Mesenchymal stem cell (in vitro differentiated cells and primary cell): ENCODE results near the gene MPPED2.

Experiments used
- DNase-seq: peaks from one replicate; pipeline ENCODE4 v3.0.0-alpha.2; 2013
- H2AFZ ChIP-seq: one replicate; pipeline ENCODE4 v1.6.1; 2013; ENCODE audit warnings: low read depth, mild to moderate bottlenecking, control low read depth, inconsistent platforms, low read length, moderate library complexity
- H2AK5ac ChIP-seq: 2 replicates; pipeline ENCODE4 v1.6.1; 2013; ENCODE audit warnings: low read length, moderate library complexity, mild to moderate bottlenecking, inconsistent platforms; ENCODE audit not compliant: severe bottlenecking
- H2BK120ac ChIP-seq: one replicate; pipeline ENCODE4 v1.6.1; 2013; ENCODE audit warnings: low read depth, mild to moderate bottlenecking, inconsistent platforms, low read length, moderate library complexity
- H2BK12ac ChIP-seq, 2 experiments: one replicate each; pipeline ENCODE4 v1.6.1; 2013; ENCODE audit warnings: inconsistent platforms in 2 of 2, low read length in 2 of 2, mild to moderate bottlenecking in 2 of 2, moderate library complexity in 2 of 2, control low read depth in 1 of 2
- H2BK15ac ChIP-seq: one replicate; pipeline ENCODE4 v1.6.1; 2013; ENCODE audit warnings: mild to moderate bottlenecking, low read depth, inconsistent platforms; ENCODE audit not compliant: poor library complexity, severe bottlenecking
- H2BK5ac ChIP-seq: 2 replicates; pipeline ENCODE4 v1.6.1; 2013; ENCODE audit warnings: low read depth, mild to moderate bottlenecking, low read length, control low read depth, inconsistent platforms; ENCODE audit not compliant: poor library complexity, severe bottlenecking
- H3K14ac ChIP-seq, 2 experiments: one replicate each; pipeline ENCODE4 v1.6.1; 2013; ENCODE audit warnings: inconsistent platforms in 2 of 2, low read length in 2 of 2, control low read depth in 1 of 2, mild to moderate bottlenecking in 1 of 2, moderate library complexity in 1 of 2
- H3K18ac ChIP-seq, 2 experiments: one replicate each; pipeline ENCODE4 v1.6.1; 2013; ENCODE audit warnings: inconsistent platforms in 2 of 2, low read length in 2 of 2, control low read depth in 1 of 2, low read depth in 1 of 2, mild to moderate bottlenecking in 1 of 2
- H3K23ac ChIP-seq, 2 experiments: one replicate each; pipeline ENCODE4 v1.6.1; 2013; ENCODE audit warnings: inconsistent platforms in 2 of 2, low read length in 2 of 2, mild to moderate bottlenecking in 2 of 2, moderate library complexity in 2 of 2, control low read depth in 1 of 2
- H3K27ac ChIP-seq: 2 replicates; pipeline ENCODE4 v1.5.1; 2013; ENCODE audit warnings: mild to moderate bottlenecking, moderate library complexity, low read length, control low read depth, inconsistent platforms; ENCODE audit not compliant: poor library complexity, severe bottlenecking
- H3K27me3 ChIP-seq, 2 experiments: 2 replicates each; pipeline versions ENCODE4 v1.6.1 to v1.7.0; 2013; ENCODE audit warnings: low read length in 2 of 2, mild to moderate bottlenecking in 2 of 2, moderate library complexity in 2 of 2, control low read depth in 1 of 2, inconsistent platforms in 1 of 2; ENCODE audit not compliant: control insufficient read depth in 1 of 2, insufficient read depth in 1 of 2
- H3K36me3 ChIP-seq, 2 experiments: 2 replicates each; pipeline versions ENCODE4 v1.6.1 to v1.7.0; 2013; ENCODE audit warnings: low read length in 2 of 2, control low read depth in 1 of 2, inconsistent platforms in 1 of 2, low read depth in 1 of 2, mild to moderate bottlenecking in 1 of 2; ENCODE audit not compliant: insufficient read depth in 2 of 2, control insufficient read depth in 1 of 2
- H3K4ac ChIP-seq, 2 experiments: one replicate each; pipeline ENCODE4 v1.6.1; 2013; ENCODE audit warnings: inconsistent platforms in 2 of 2, low read length in 2 of 2, mild to moderate bottlenecking in 2 of 2, moderate library complexity in 2 of 2, control low read depth in 1 of 2, low read depth in 1 of 2
- H3K4me1 ChIP-seq: 2 replicates; pipeline ENCODE4 v1.6.1; 2013; ENCODE audit warnings: low read depth, low read length, control low read depth; ENCODE audit not compliant: control insufficient read depth, insufficient read depth
- H3K4me2 ChIP-seq: 2 replicates; pipeline ENCODE4 v1.6.1; 2013; ENCODE audit warnings: low read length, mild to moderate bottlenecking, inconsistent platforms; ENCODE audit not compliant: poor library complexity, severe bottlenecking
- H3K4me3 ChIP-seq, 2 experiments: 2 replicates each; pipeline versions ENCODE4 v1.5.1 to v1.7.0; 2013; ENCODE audit warnings: low read length in 2 of 2, mild to moderate bottlenecking in 2 of 2, control low read depth in 1 of 2, low read depth in 1 of 2; ENCODE audit not compliant: insufficient read depth in 1 of 2
- H3K79me1 ChIP-seq: replicated peaks from 2 replicates; pipeline ENCODE4 v1.6.1; 2013; ENCODE audit warnings: mild to moderate bottlenecking, control low read depth, low read length, inconsistent platforms; ENCODE audit not compliant: poor library complexity, severe bottlenecking
- H3K9ac ChIP-seq: 2 replicates; pipeline ENCODE4 v1.7.0; 2013; ENCODE audit warnings: mild to moderate bottlenecking, low read length, moderate library complexity
- H3K9me3 ChIP-seq: 2 replicates; pipeline ENCODE4 v1.7.0; 2013; ENCODE audit warnings: mild to moderate bottlenecking, low read length; ENCODE audit not compliant: control insufficient read depth
- H4K8ac ChIP-seq: one replicate; pipeline ENCODE4 v1.6.1; 2013; ENCODE audit warnings: inconsistent platforms, mild to moderate bottlenecking, low read length, moderate library complexity
- H4K91ac ChIP-seq: one replicate; pipeline ENCODE4 v1.6.1; 2013; ENCODE audit warnings: mild to moderate bottlenecking, low read length, inconsistent platforms
- WGBS: methylation state at CpG from one replicate; pipeline ENCODE4 v1.1.7; 2013; ENCODE audit warnings: mixed read lengths; 5-methylcytosine and 5-hydroxymethylcytosine counted together

Gene MPPED2

GRCh38 chr11:30499940-30500339 is 86.2 kb downstream of the MPPED2 start:
- no peak overlapping the region for H2BK12ac ChIP-seq
- H3K9me3 ChIP-seq, result no peaks in the 10 kb centered on the region
- H2BK120ac ChIP-seq, result no peak overlapping the region
- no peak overlapping the region for H4K8ac ChIP-seq
- H2AK5ac ChIP-seq, result no peak overlapping the region
- H2BK15ac ChIP-seq, result no peak overlapping the region
- H2AFZ ChIP-seq, result no peak overlapping the region
- no peak overlapping the region for H3K23ac ChIP-seq
- 63% methylated on average over 1 of the region's 1 CpG for WGBS
- H3K4ac ChIP-seq, result no peak overlapping the region
- H3K79me1 ChIP-seq, result no peaks in the 10 kb centered on the region
- DNase-seq, result no peak
- no peak overlapping the region for H3K27ac ChIP-seq
- H3K4me1 ChIP-seq, result peaks cover 2% of the 10 kb centered on the region
- no peak overlapping the region for H3K9ac ChIP-seq
- H4K91ac ChIP-seq, result no peak overlapping the region
- H3K4me2 ChIP-seq, result no peak overlapping the region
- H3K14ac ChIP-seq, result no peak overlapping the region
- no peak overlapping the region for H3K4me3 ChIP-seq
- no peak overlapping the region for H3K18ac ChIP-seq
- no peaks in the 10 kb centered on the region for H3K36me3 ChIP-seq
- H3K27me3 ChIP-seq, result no peaks in the 10 kb centered on the region
- H2BK5ac ChIP-seq, result no peak overlapping the region

GRCh38 chr11:30497600-30497999 is 88.6 kb downstream of the MPPED2 start:
- H3K4me3 ChIP-seq, result no peak overlapping the region
- no peak overlapping the region for H3K14ac ChIP-seq
- no peak overlapping the region for H4K91ac ChIP-seq
- H2BK5ac ChIP-seq, result no peak overlapping the region
- H3K79me1 ChIP-seq, result no peaks in the 10 kb centered on the region
- 91% methylated on average over 4 of the region's 5 CpGs for WGBS
- H3K4me1 ChIP-seq, result no peaks in the 10 kb centered on the region
- H3K9ac ChIP-seq, result no peak overlapping the region
- no peak overlapping the region for H3K18ac ChIP-seq
- no peaks in the 10 kb centered on the region for H3K9me3 ChIP-seq
- H2BK12ac ChIP-seq, result no peak overlapping the region
- no peak overlapping the region for H3K27ac ChIP-seq
- DNase-seq, result no peak
- H3K4me2 ChIP-seq, result no peak overlapping the region
- H2BK120ac ChIP-seq, result no peak overlapping the region
- H3K23ac ChIP-seq, result no peak overlapping the region
- H3K27me3 ChIP-seq, result no peaks in the 10 kb centered on the region
- no peak overlapping the region for H4K8ac ChIP-seq
- H2AK5ac ChIP-seq, result no peak overlapping the region
- no peak overlapping the region for H3K4ac ChIP-seq
- H2AFZ ChIP-seq, result no peak overlapping the region
- no peak overlapping the region for H2BK15ac ChIP-seq
- H3K36me3 ChIP-seq, result no peaks in the 10 kb centered on the region

- Histone ChIP-seq H2BK5ac (no peak overlapping the region), H3K4me1 (no peaks in the 10 kb centered on the region), H3K27me3 (no peaks in the 10 kb centered on the region), H2BK12ac (no peak overlapping the region), H3K9ac (no peak overlapping the region), H3K4ac (no peak overlapping the region), H2BK120ac (no peak overlapping the region), H4K91ac (no peak overlapping the region), H4K8ac (no peak overlapping the region), H3K23ac (no peak overlapping the region), H3K9me3 (no peaks in the 10 kb centered on the region), H3K4me3 (no peak overlapping the region), H3K4me2 (no peak overlapping the region), H3K14ac (no peak overlapping the region), H2BK15ac (no peak overlapping the region), H3K18ac (no peak overlapping the region), H2AK5ac (no peak overlapping the region), H3K27ac (no peak overlapping the region), H3K79me1 (no peaks in the 10 kb centered on the region), H2AFZ (no peak overlapping the region), H3K36me3 (no peaks in the 10 kb centered on the region)
- 90% methylated on average over 3 of the region's 3 CpGs for WGBS
- DNase-seq, result no peak
Observed at GRCh38 chr11:30496935-30497334, 89.2 kb downstream of the MPPED2 start.

- Histone ChIP-seq H2BK12ac (no peak overlapping the region), H3K4ac (no peak overlapping the region), H3K23ac (no peak overlapping the region), H3K14ac (no peak overlapping the region), H2AFZ (no peak overlapping the region), H3K4me3 (no peak overlapping the region), H3K4me1 (no peaks in the 10 kb centered on the region), H4K8ac (no peak overlapping the region), H3K9ac (no peak overlapping the region), H3K4me2 (no peak overlapping the region), H2BK15ac (no peak overlapping the region), H2AK5ac (no peak overlapping the region), H2BK5ac (no peak overlapping the region), H3K9me3 (no peaks in the 10 kb centered on the region), H3K27ac (no peak overlapping the region), H3K79me1 (no peaks in the 10 kb centered on the region), H3K27me3 (no peaks in the 10 kb centered on the region), H3K18ac (no peak overlapping the region), H3K36me3 (no peaks in the 10 kb centered on the region), H4K91ac (no peak overlapping the region), H2BK120ac (no peak overlapping the region)
- WGBS, result 89% methylated on average over 3 of the region's 5 CpGs
- DNase-seq, result no peak
Observed at GRCh38 chr11:30495437-30495836, 90.7 kb downstream of the MPPED2 start.
